A673 (cell line): ENCODE data around the gene TEAD3. TPM values are rescaled to one million over a fixed set of nuclear protein-coding genes. Genes with fewer than 3 reads are reported as not detected.

ENCODE experiments used
- BruUV-seq: library from RNA; stranded (reverse); fragments of 400-500 nt; replicated peaks from 2 replicates; lab custom pipeline; 2021; lab: Mats Ljungman, UMichigan
- CTCF ChIA-PET: fragments of 300-600 bp; sonication (Branson Sonifier 250); formaldehyde crosslinking; loops from one replicate; lab custom pipeline; 2022; ENCODE audit warnings: antibody characterized with exemption; lab: Charles Lee
- POLR2A ChIA-PET: fragments of 300-600 bp; sonication (Branson Sonifier 250); formaldehyde crosslinking; loops from one replicate; lab custom pipeline; 2022; ENCODE audit warnings: antibody characterized with exemption; ENCODE audit not compliant: low non-redundant PET; lab: Charles Lee
- DNase-seq: peaks from one replicate; pipeline ENCODE4 v3.0.0-alpha.2; 2015; ENCODE audit warnings: low spot score
- H3K27ac ChIP-seq: fragments of 200-600 bp; sonication (generic); 2 replicates; pipeline ENCODE4 v1.5.1; 2016; ENCODE audit warnings: mixed run types, low read depth, mild to moderate bottlenecking, mixed read lengths, antibody characterized with exemption, low read length; ENCODE audit not compliant: poor library complexity, severe bottlenecking
- H3K27me3 ChIP-seq: fragments of 200-600 bp; sonication (generic); replicated peaks from 2 replicates; pipeline ENCODE4 v1.6.1; 2017; ENCODE audit warnings: mixed run types, low read depth, mild to moderate bottlenecking, mixed read lengths, antibody characterized with exemption, low read length; ENCODE audit not compliant: insufficient read depth, poor library complexity
- H3K36me3 ChIP-seq: fragments of 200-600 bp; sonication (generic); 2 replicates; pipeline ENCODE4 v1.6.1; 2016; ENCODE audit warnings: mixed run types, mild to moderate bottlenecking, mixed read lengths, antibody characterized with exemption, low read length; ENCODE audit not compliant: insufficient read depth, poor library complexity, severe bottlenecking
- H3K4me1 ChIP-seq: fragments of 200-600 bp; sonication (generic); 2 replicates; pipeline ENCODE4 v1.6.1; 2017; ENCODE audit warnings: mixed run types, mild to moderate bottlenecking, mixed read lengths, antibody characterized with exemption, low read length; ENCODE audit not compliant: insufficient read depth, poor library complexity, severe bottlenecking
- H3K4me3 ChIP-seq: fragments of 200-600 bp; sonication (generic); 2 replicates; pipeline ENCODE4 v1.5.1; 2016; ENCODE audit warnings: low read depth, mixed run types, mild to moderate bottlenecking, mixed read lengths, low read length; ENCODE audit not compliant: poor library complexity, severe bottlenecking
- H3K9me3 ChIP-seq: fragments of 200-600 bp; sonication (generic); 2 replicates; pipeline ENCODE4 v1.6.1; 2016; ENCODE audit warnings: mixed run types, low read depth, mild to moderate bottlenecking, mixed read lengths, antibody characterized with exemption, low read length; ENCODE audit not compliant: poor library complexity, severe bottlenecking
- EZH2 ChIP-seq: fragments of 200-600 bp; sonication (generic); IDR thresholded peaks from 2 replicates; pipeline ENCODE4 v1.6.1; 2017; ENCODE audit warnings: borderline replicate concordance, low read depth, mild to moderate bottlenecking, mixed read lengths, antibody characterized with exemption, low read length; ENCODE audit not compliant: poor library complexity, severe bottlenecking
- intact Hi-C: fragments of 100-400 bp; cut with micrococcal nuclease; formaldehyde crosslinking; loops from one replicate; pipeline ENCODE4 v1.10.0; 2022; ENCODE audit not compliant: unreplicated experiment
- total RNA-seq: library from RNA; stranded (reverse); gene quantifications from 2 replicates; pipeline ENCODE4 v1.2.3, GENCODE V29; 2021
- TF ChIP-seq, protein P1 (sequence below): fragments of 300-800, 200-600 bp; sonication (generic); conservative IDR thresholded peaks from 2 replicates; pipeline ENCODE4 v1.5.1; 2017; ENCODE audit warnings: low read depth, mild to moderate bottlenecking, antibody characterized with exemption, low read length, moderate library complexity, mixed read lengths

The TEAD3 gene
- total RNA-seq, 1 experiment from 2014 or later = 10.3 TPM

DNA sequence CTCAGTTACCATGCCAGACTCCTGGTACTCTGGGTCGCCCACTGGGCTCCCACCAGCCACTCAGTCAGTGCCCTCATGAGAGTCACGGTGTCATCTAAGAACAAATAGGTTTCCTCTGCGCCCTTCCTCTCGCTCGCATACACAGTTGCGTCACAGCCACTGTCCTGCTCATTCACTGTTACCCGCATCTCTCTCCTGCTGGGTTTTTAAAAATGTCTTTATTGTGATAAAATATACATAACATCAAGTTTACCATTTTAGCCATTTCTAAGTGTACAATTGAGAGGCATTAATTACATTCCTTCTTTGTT, 4.0 kb downstream of the TEAD3 start:
- peaks cover 65% of the 10 kb centered on the region for H3K4me1 ChIP-seq
- no peaks in the 10 kb centered on the region for H3K9me3 ChIP-seq
- TF ChIP-seq, protein P1, sequence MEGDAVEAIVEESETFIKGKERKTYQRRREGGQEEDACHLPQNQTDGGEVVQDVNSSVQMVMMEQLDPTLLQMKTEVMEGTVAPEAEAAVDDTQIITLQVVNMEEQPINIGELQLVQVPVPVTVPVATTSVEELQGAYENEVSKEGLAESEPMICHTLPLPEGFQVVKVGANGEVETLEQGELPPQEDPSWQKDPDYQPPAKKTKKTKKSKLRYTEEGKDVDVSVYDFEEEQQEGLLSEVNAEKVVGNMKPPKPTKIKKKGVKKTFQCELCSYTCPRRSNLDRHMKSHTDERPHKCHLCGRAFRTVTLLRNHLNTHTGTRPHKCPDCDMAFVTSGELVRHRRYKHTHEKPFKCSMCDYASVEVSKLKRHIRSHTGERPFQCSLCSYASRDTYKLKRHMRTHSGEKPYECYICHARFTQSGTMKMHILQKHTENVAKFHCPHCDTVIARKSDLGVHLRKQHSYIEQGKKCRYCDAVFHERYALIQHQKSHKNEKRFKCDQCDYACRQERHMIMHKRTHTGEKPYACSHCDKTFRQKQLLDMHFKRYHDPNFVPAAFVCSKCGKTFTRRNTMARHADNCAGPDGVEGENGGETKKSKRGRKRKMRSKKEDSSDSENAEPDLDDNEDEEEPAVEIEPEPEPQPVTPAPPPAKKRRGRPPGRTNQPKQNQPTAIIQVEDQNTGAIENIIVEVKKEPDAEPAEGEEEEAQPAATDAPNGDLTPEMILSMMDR = no peak
- no peaks in the 10 kb centered on the region for H3K36me3 ChIP-seq
- H3K27ac ChIP-seq = no peak overlapping the region
- DNase-seq = no peak
- intact Hi-C loops = no loop called here
- POLR2A ChIA-PET = no interaction called here
- CTCF ChIA-PET = no interaction called here
- BruUV-seq = no TSS peak
- no peak overlapping the region for H3K4me3 ChIP-seq
- H3K27me3 ChIP-seq = no peaks in the 10 kb centered on the region

GRCh38 chr6:35492258-35492973, 4.5 kb downstream of the TEAD3 start:
- no peaks in the 10 kb centered on the region for H3K36me3 ChIP-seq
- ChIA-PET POLR2A (no interaction called here), CTCF (no interaction called here)
- no peak for DNase-seq
- intact Hi-C loops = no loop called here
- H3K27ac ChIP-seq = peak overlapping the region; percentile 71
- no peak overlapping the region for H3K4me3 ChIP-seq
- H3K4me1 ChIP-seq = peaks cover 62% of the 10 kb centered on the region
- BruUV-seq = no TSS peak
- no peaks in the 10 kb centered on the region for H3K27me3 ChIP-seq
- TF ChIP-seq, protein P1 = no peak
- H3K9me3 ChIP-seq = no peaks in the 10 kb centered on the region

GRCh38 chr6:35491558-35492257, 5.2 kb downstream of the TEAD3 start:
- no peaks in the 10 kb centered on the region for H3K9me3 ChIP-seq
- H3K36me3 ChIP-seq = no peaks in the 10 kb centered on the region
- H3K27me3 ChIP-seq = no peaks in the 10 kb centered on the region
- no peak overlapping the region for H3K4me3 ChIP-seq
- peaks cover 60% of the 10 kb centered on the region for H3K4me1 ChIP-seq
- CTCF ChIA-PET = interaction anchor here (0.5 kb wide), 1 partner anchor 27 kb away, joined by 10 read pairs; no protein-coding TSS in a partner anchor
- H3K27ac ChIP-seq = peak overlapping the region; percentile 71
- intact Hi-C loops = no loop called here
- no peak for TF ChIP-seq EZH2
- TF ChIP-seq, protein P1 = no peak
- no TSS peak for BruUV-seq
- POLR2A ChIA-PET = no interaction called here
- DNase-seq = no peak
